SK-N-SH (cell line): Measurements from ENCODE around the gene STK35. TPM values are rescaled to one million over a fixed set of nuclear protein-coding genes. Genes with fewer than 3 reads are reported as not detected.

ENCODE experiments used
- CTCF ChIA-PET: fragments of 300-600, 350-600 bp; formaldehyde crosslinking; extraction: SDS; loops from one replicate; lab custom pipeline; 2021; lab: Yijun Ruan, JAX
- POLR2A ChIA-PET: fragments of 350-600 bp; sonication (Branson Sonifier 250); formaldehyde crosslinking; extraction: SDS; loops from one replicate; lab custom pipeline; 2020; ENCODE audit warnings: antibody characterized with exemption, inconsistent platforms; lab: Yijun Ruan, JAX
- DNase-seq: peaks from one replicate; pipeline ENCODE4 v3.0.0; 2012
- H2AFZ ChIP-seq: fragments of 200-600 bp; sonication (generic); 2 replicates; pipeline ENCODE4 v1.8.1; 2016; ENCODE audit warnings: antibody characterized with exemption, mild to moderate bottlenecking, low read depth
- H3F3A ChIP-seq: fragments of 200-600 bp; sonication (generic); replicated peaks from 2 replicates; pipeline ENCODE3; 2016; ENCODE audit warnings: antibody characterized with exemption, mild to moderate bottlenecking; ENCODE audit not compliant: insufficient read depth
- H3K27ac ChIP-seq, 2 experiments: fragments of 200-500 bp in 1 of 2; fragments of 200-600 bp in 1 of 2; sonication (Bioruptor generic) in 1 of 2; sonication (generic), shearing (Covaris generic) in 1 of 2; 2 replicates each; pipeline versions ENCODE4 v1.5.1 to v1.6.1; 2014 to 2016; ENCODE audit warnings: low read depth in 2 of 2, inconsistent platforms in 1 of 2, low read length in 1 of 2, mild to moderate bottlenecking in 1 of 2, mixed read lengths in 1 of 2
- H3K27me3 ChIP-seq: fragments of 200-600 bp; sonication (generic), shearing (Covaris generic); 2 replicates; pipeline ENCODE4 v1.6.1; 2016; ENCODE audit warnings: mixed run types; ENCODE audit not compliant: insufficient read depth
- H3K36me3 ChIP-seq, 2 experiments: fragments of 200-500 bp in 1 of 2; fragments of 200-600 bp in 1 of 2; sonication (Bioruptor generic) in 1 of 2; sonication (generic) in 1 of 2; replicated peaks in 1 of 2; 2 replicates each; pipeline versions ENCODE3 to v1.5.1; 2014 to 2016; ENCODE audit warnings: low read length in 1 of 2, mild to moderate bottlenecking in 1 of 2; ENCODE audit not compliant: insufficient read depth in 2 of 2, control insufficient read depth in 1 of 2
- H3K4me1 ChIP-seq, 2 experiments: fragments of 200-500 bp in 1 of 2; fragments of 200-600 bp in 1 of 2; sonication (Bioruptor generic) in 1 of 2; sonication (generic), shearing (Covaris generic) in 1 of 2; 2 replicates each; pipeline versions ENCODE4 v1.5.1 to v1.6.1; 2014 to 2016; ENCODE audit warnings: low read depth in 1 of 2, low read length in 1 of 2, mixed run types in 1 of 2; ENCODE audit not compliant: insufficient read depth in 2 of 2, control insufficient read depth in 1 of 2
- H3K4me2 ChIP-seq: fragments of 200-600 bp; sonication (generic), shearing (Covaris generic); 2 replicates; pipeline ENCODE4 v1.6.1; 2017; ENCODE audit warnings: mixed run types
- H3K4me3 ChIP-seq, 2 experiments: fragments of 200-500 bp in 1 of 2; fragments of 200-600 bp in 1 of 2; sonication (Bioruptor generic) in 1 of 2; sonication (generic), shearing (Covaris generic) in 1 of 2; 2 replicates each; pipeline versions ENCODE4 v1.5.1 to v1.8.1; 2014 to 2016; ENCODE audit warnings: low read depth in 2 of 2, inconsistent platforms in 1 of 2, low read length in 1 of 2, mild to moderate bottlenecking in 1 of 2, mixed read lengths in 1 of 2, moderate library complexity in 1 of 2
- H3K79me2 ChIP-seq: fragments of 200-600 bp; sonication (generic); 2 replicates; pipeline ENCODE4 v1.8.1; 2017; ENCODE audit warnings: mild to moderate bottlenecking; ENCODE audit not compliant: insufficient read depth
- H3K9ac ChIP-seq: fragments of 200-600 bp; sonication (generic); 2 replicates; pipeline ENCODE4 v1.6.1; 2017; ENCODE audit warnings: mixed run types
- H3K9me2 ChIP-seq: fragments of 200-600 bp; sonication (generic); 2 replicates; pipeline ENCODE4 v1.6.1; 2017; ENCODE audit warnings: mixed run types
- H3K9me3 ChIP-seq: fragments of 200-600 bp; sonication (generic); 2 replicates; pipeline ENCODE4 v1.6.1; 2017; ENCODE audit warnings: mixed run types, mild to moderate bottlenecking, moderate library complexity
- H4K20me1 ChIP-seq: fragments of 200-600 bp; sonication (generic); 2 replicates; pipeline ENCODE4 v1.6.1; 2017; ENCODE audit warnings: mild to moderate bottlenecking, mixed run types; ENCODE audit not compliant: insufficient read depth
- CHD2 ChIP-seq: fragments of 150-350 bp; IDR thresholded peaks from 2 replicates; pipeline ENCODE4 v1.6.1; 2018; ENCODE audit warnings: low read length; ENCODE audit not compliant: partially characterized antibody
- ELF1 ChIP-seq: IDR thresholded peaks from 2 replicates; pipeline ENCODE4 v1.4.0; 2012
- EP300 ChIP-seq, 2 experiments: IDR thresholded peaks; 2 replicates each; pipeline versions ENCODE4 v1.4.0 to v1.6.1; 2012; ENCODE audit warnings: borderline replicate concordance in 1 of 2, low read depth in 1 of 2, low read length in 1 of 2
- EZH2phosphoT487 ChIP-seq: fragments of 200-600 bp; sonication (generic); IDR thresholded peaks from 2 replicates; pipeline ENCODE4 v1.6.1; 2017; ENCODE audit warnings: low read depth, mixed run types, mild to moderate bottlenecking, antibody characterized with exemption, moderate library complexity, borderline replicate concordance
- FOSL2 ChIP-seq: IDR thresholded peaks from 2 replicates; pipeline ENCODE4 v1.4.0; 2012; ENCODE audit warnings: low read depth, mild to moderate bottlenecking, moderate library complexity, borderline replicate concordance
- FOXJ3 ChIP-seq: sonication (generic); formaldehyde crosslinking; IDR thresholded peaks from 2 replicates; pipeline ENCODE4 v1.5.1; 2020; ENCODE audit warnings: mild to moderate bottlenecking, missing genetic modification reagents
- FOXM1 ChIP-seq: IDR thresholded peaks from 2 replicates; pipeline ENCODE4 v1.4.0; 2012; ENCODE audit warnings: low read depth, mild to moderate bottlenecking
- GABPA ChIP-seq: IDR thresholded peaks from 2 replicates; pipeline ENCODE4 v1.4.0; 2012; ENCODE audit warnings: low read depth, mild to moderate bottlenecking
- GATA2 ChIP-seq: sonication (generic); formaldehyde crosslinking; IDR thresholded peaks from 2 replicates; pipeline ENCODE4 v1.5.0; 2020; ENCODE audit warnings: mild to moderate bottlenecking, missing genetic modification reagents
- MEF2A ChIP-seq: IDR thresholded peaks from 2 replicates; pipeline ENCODE4 v1.4.0; 2012; ENCODE audit warnings: low read depth, borderline replicate concordance
- MXI1 ChIP-seq: IDR thresholded peaks from 2 replicates; pipeline ENCODE4 v1.6.1; 2012; ENCODE audit warnings: mild to moderate bottlenecking, low read depth, low read length, improper control_type of control experiment
- NFIC ChIP-seq: IDR thresholded peaks from 2 replicates; pipeline ENCODE4 v1.4.0; 2012; ENCODE audit warnings: borderline replicate concordance
- RFX5 ChIP-seq: IDR thresholded peaks from 2 replicates; pipeline ENCODE4 v1.6.1; 2012; ENCODE audit warnings: mild to moderate bottlenecking, improper control_type of control experiment, low read length
- SIN3A ChIP-seq: IDR thresholded peaks from 2 replicates; pipeline ENCODE4 v1.6.1; 2012; ENCODE audit warnings: low read depth, mild to moderate bottlenecking, low read length, moderate library complexity, borderline replicate concordance
- SMC3 ChIP-seq: IDR thresholded peaks from 2 replicates; pipeline ENCODE4 v1.6.1; 2012; ENCODE audit warnings: low read depth, low read length, improper control_type of control experiment
- TAF1 ChIP-seq: IDR thresholded peaks from 2 replicates; pipeline ENCODE4 v1.6.1; 2012; ENCODE audit warnings: low read depth, mild to moderate bottlenecking, low read length, moderate library complexity, borderline replicate concordance
- TCF12 ChIP-seq: IDR thresholded peaks from 2 replicates; pipeline ENCODE4 v1.4.0; 2012
- TEAD4 ChIP-seq: IDR thresholded peaks from 2 replicates; pipeline ENCODE4 v1.4.0; 2012; ENCODE audit warnings: mild to moderate bottlenecking, borderline replicate concordance; ENCODE audit not compliant: insufficient read depth
- YY1 ChIP-seq: IDR thresholded peaks from 2 replicates; pipeline ENCODE4 v1.4.0; 2012; ENCODE audit warnings: low read depth, mild to moderate bottlenecking
- WGBS: methylation state at CpG from one replicate; pipeline ENCODE4 v1.1.6; 2017; ENCODE audit warnings: low lambda C conversion rate; 5-methylcytosine and 5-hydroxymethylcytosine counted together
- polyA plus RNA-seq, 3 experiments: library from polyadenylated mRNA; depleted of rRNA; stranded (reverse); fragments of >200 nt; gene quantifications; 2 replicates each; pipeline ENCODE4 v1.2.3, GENCODE V29; 2012
- TF ChIP-seq, protein P1 (sequence below): fragments of 150-350 bp; IDR thresholded peaks from 2 replicates; pipeline ENCODE4 v1.6.1; 2017; ENCODE audit warnings: antibody characterized with exemption, low read length, low read depth, borderline replicate concordance
- TF ChIP-seq, protein P2 (sequence below): IDR thresholded peaks from 2 replicates; pipeline ENCODE4 v1.4.0; 2012; ENCODE audit warnings: low read depth, borderline replicate concordance
- TF ChIP-seq, protein P3 (sequence below): IDR thresholded peaks from 2 replicates; pipeline ENCODE4 v1.4.0; 2012; ENCODE audit warnings: low read depth
- TF ChIP-seq, protein P4 (sequence below): IDR thresholded peaks from 2 replicates; pipeline ENCODE4 v1.4.0; 2012; ENCODE audit warnings: low read depth, borderline replicate concordance

The STK35 gene
- polyA plus RNA-seq, 1 of the 3 experiments (the other 2 are of a cell fraction), result 6.7 TPM

DNA sequence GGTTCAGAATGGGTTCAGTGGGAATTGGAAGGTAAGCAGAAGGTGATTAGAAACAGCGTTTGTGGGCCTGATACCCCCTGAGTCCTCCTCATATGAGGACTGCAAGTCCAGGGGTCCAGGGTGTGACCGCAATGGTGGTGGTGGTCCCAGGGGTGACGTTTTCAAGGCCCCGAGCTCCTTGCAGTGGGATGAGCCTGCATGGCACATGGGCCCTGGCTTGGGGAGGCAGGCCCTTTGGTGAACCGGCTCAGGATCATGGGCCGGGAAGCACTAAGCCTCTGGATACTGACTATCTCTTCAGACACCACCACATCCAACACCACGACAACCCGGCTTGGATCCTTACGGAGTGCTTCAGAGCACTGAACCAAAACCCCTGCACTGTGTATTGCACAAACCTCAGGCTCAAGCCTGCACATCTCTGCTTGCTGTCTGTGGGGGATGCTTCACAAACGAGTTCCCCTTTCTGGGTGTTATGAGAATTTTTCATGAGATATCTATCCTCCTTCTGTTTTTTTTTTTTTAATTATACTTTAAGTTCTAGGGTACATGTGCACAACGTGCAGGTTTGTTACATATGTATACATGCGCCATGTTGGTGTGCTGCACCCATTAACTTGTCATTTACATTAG lies 67.9 kb downstream of the STK35 start (continued):
- TF ChIP-seq, protein P1, sequence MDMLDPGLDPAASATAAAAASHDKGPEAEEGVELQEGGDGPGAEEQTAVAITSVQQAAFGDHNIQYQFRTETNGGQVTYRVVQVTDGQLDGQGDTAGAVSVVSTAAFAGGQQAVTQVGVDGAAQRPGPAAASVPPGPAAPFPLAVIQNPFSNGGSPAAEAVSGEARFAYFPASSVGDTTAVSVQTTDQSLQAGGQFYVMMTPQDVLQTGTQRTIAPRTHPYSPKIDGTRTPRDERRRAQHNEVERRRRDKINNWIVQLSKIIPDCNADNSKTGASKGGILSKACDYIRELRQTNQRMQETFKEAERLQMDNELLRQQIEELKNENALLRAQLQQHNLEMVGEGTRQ, result no peak
- TF ChIP-seq TCF12 (no peak), SMC3 (no peak), ELF1 (no peak), YY1 (no peak)
- TF ChIP-seq, protein P2, sequence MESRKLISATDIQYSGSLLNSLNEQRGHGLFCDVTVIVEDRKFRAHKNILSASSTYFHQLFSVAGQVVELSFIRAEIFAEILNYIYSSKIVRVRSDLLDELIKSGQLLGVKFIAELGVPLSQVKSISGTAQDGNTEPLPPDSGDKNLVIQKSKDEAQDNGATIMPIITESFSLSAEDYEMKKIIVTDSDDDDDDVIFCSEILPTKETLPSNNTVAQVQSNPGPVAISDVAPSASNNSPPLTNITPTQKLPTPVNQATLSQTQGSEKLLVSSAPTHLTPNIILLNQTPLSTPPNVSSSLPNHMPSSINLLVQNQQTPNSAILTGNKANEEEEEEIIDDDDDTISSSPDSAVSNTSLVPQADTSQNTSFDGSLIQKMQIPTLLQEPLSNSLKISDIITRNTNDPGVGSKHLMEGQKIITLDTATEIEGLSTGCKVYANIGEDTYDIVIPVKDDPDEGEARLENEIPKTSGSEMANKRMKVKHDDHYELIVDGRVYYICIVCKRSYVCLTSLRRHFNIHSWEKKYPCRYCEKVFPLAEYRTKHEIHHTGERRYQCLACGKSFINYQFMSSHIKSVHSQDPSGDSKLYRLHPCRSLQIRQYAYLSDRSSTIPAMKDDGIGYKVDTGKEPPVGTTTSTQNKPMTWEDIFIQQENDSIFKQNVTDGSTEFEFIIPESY, result no peak
- TF ChIP-seq, all 33 proteins: peak for 0

DNA sequence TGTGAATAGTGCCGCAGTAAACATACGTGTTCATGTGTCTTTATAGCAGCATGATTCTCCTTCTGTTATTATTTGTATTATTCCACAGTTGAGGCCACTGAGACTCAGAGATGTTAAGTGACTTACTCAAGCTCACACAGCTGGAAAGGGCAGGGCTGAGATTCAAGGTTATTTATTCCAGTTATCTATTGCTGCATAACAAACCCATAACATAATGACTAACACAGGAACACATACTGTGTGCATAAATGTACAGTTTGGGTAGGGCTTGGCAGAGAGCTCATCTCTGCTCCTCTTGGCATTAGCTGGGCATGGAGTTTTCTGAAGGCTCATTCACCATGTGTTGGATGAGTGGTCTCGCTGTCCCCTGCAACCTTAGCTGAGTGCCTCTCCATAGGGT lies 68.8 kb downstream of the STK35 start:
- H3K4me1 ChIP-seq, result peaks cover 0 to 2% of the 10 kb centered on the region in 2 experiments; a peak in 1 of 4 replicates
- H2AFZ ChIP-seq, result no peak overlapping the region
- H3K9ac ChIP-seq, result no peak overlapping the region
- H3K9me2 ChIP-seq, result no peaks in the 10 kb centered on the region
- H3F3A ChIP-seq, result no peaks in the 10 kb centered on the region
- no peaks in the 10 kb centered on the region for H3K9me3 ChIP-seq
- ChIA-PET POLR2A (no interaction called here), CTCF (interaction anchor here (0.6 to 6.9 kb wide), 9 partner anchors 9 to 406 kb away, joined by 3 to 130 read pairs (median 4); no protein-coding TSS in a partner anchor)
- no peaks in the 10 kb centered on the region for H4K20me1 ChIP-seq
- H3K27ac ChIP-seq, result no peak overlapping the region
- no peak overlapping the region for H3K4me3 ChIP-seq
- no peaks in the 10 kb centered on the region for H3K36me3 ChIP-seq
- H3K4me2 ChIP-seq, result no peak overlapping the region
- H3K79me2 ChIP-seq, result no peaks in the 10 kb centered on the region
- WGBS, result 66% methylated on average over 3 of the region's 3 CpGs
- peaks cover 9% of the 10 kb centered on the region for H3K27me3 ChIP-seq
- TF ChIP-seq, protein P2, result no peak
- no peak for TF ChIP-seq SIN3A
- no peak for TF ChIP-seq EZH2phosphoT487
- TF ChIP-seq GABPA, result no peak
- TF ChIP-seq, protein P3, sequence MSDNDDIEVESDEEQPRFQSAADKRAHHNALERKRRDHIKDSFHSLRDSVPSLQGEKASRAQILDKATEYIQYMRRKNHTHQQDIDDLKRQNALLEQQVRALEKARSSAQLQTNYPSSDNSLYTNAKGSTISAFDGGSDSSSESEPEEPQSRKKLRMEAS, result no peak
- no peak for TF ChIP-seq TCF12
- TF ChIP-seq FOXM1, result no peak
- no peak for TF ChIP-seq TEAD4
- no peak for TF ChIP-seq CHD2
- TF ChIP-seq EP300 (IDR thresholded peaks at IDR 0.05; ENCODE audit: borderline replicate concordance in 1 of 2, low read depth in 1 of 2, low read length in 1 of 2), result no peak
- TF ChIP-seq GATA2, result no peak
- TF ChIP-seq MXI1, result no peak
- no peak for TF ChIP-seq NFIC
- TF ChIP-seq RFX5, result no peak
- no peak for TF ChIP-seq TAF1
- TF ChIP-seq FOSL2, result no peak
- TF ChIP-seq FOXJ3 (CRISPR knock-in tag), result no peak
- TF ChIP-seq, protein P4, sequence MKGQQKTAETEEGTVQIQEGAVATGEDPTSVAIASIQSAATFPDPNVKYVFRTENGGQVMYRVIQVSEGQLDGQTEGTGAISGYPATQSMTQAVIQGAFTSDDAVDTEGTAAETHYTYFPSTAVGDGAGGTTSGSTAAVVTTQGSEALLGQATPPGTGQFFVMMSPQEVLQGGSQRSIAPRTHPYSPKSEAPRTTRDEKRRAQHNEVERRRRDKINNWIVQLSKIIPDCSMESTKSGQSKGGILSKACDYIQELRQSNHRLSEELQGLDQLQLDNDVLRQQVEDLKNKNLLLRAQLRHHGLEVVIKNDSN, result no peak
- TF ChIP-seq MEF2A, result no peak
- DNase-seq, result no peak
